ENCODE data around the gene RABEP1. TPM values are rescaled to one million over a fixed set of nuclear protein-coding genes. Genes with fewer than 3 reads are reported as not detected.

RABEP1 gene
- total RNA-seq, 4 donors from 2014 or later = 14.9 to 59.7 (median 38.8) TPM

- Histone ChIP-seq H3K4me1 (no peaks in the 10 kb centered on the region), H3K9me3 (no peaks in the 10 kb centered on the region), H3K27me3 (no peaks in the 10 kb centered on the region), H3K4me3 (no peak overlapping the region), H3K27ac (no peak overlapping the region), H3K36me3 (no peaks in the 10 kb centered on the region)
- TF ChIP-seq POLR2A (IDR thresholded peaks at IDR 0.05) = no peak
- TF ChIP-seq CTCF (IDR thresholded peaks at IDR 0.05) = no peak
- no peak for DNase-seq
- intact Hi-C loops (cut with DNase I; ENCODE audit: low total_unique reads) = no loop called here
These were observed 109.6 kb downstream of the RABEP1 start for GRCh38 chr17:5391678-5392077.

GRCh38 chr17:5396612-5397011 is 114.5 kb downstream of the RABEP1 start:
- TF ChIP-seq CTCF (IDR thresholded peaks at IDR 0.05) (no peak), POLR2A (IDR thresholded peaks at IDR 0.05) (no peak)
- DNase-seq = no peak
- Histone ChIP-seq H3K4me1 (no peaks in the 10 kb centered on the region), H3K27me3 (no peaks in the 10 kb centered on the region), H3K4me3 (no peak overlapping the region), H3K27ac (no peak overlapping the region), H3K36me3 (no peaks in the 10 kb centered on the region), H3K9me3 (no peaks in the 10 kb centered on the region)
- intact Hi-C loops (cut with DNase I; ENCODE audit: low total_unique reads) = no loop called here

GRCh38 chr17:5399767-5400166 is 117.7 kb downstream of the RABEP1 start:
- Histone ChIP-seq H3K36me3 (no peaks in the 10 kb centered on the region), H3K4me1 (no peaks in the 10 kb centered on the region), H3K9me3 (no peaks in the 10 kb centered on the region), H3K4me3 (no peak overlapping the region), H3K27ac (no peak overlapping the region), H3K27me3 (no peaks in the 10 kb centered on the region)
- DNase-seq = no peak
- intact Hi-C loops (cut with DNase I; ENCODE audit: low total_unique reads) = no loop called here
- TF ChIP-seq POLR2A (IDR thresholded peaks at IDR 0.05) (no peak), CTCF (IDR thresholded peaks at IDR 0.05) (no peak)

- Histone ChIP-seq H3K27me3 (no peaks in the 10 kb centered on the region), H3K4me1 (no peaks in the 10 kb centered on the region), H3K9me3 (no peaks in the 10 kb centered on the region), H3K27ac (no peak overlapping the region), H3K36me3 (no peaks in the 10 kb centered on the region), H3K4me3 (no peak overlapping the region)
- no peak for TF ChIP-seq CTCF (IDR thresholded peaks at IDR 0.05)
- no peak for TF ChIP-seq POLR2A (IDR thresholded peaks at IDR 0.05)
- no peak for DNase-seq
- intact Hi-C loops (cut with DNase I; ENCODE audit: low total_unique reads) = no loop called here
These were observed 123.3 kb downstream of the RABEP1 start for GRCh38 chr17:5405400-5405799.

- TF ChIP-seq POLR2A (IDR thresholded peaks at IDR 0.05) = no peak
- TF ChIP-seq CTCF (IDR thresholded peaks at IDR 0.05) = no peak
- H3K36me3 ChIP-seq = no peaks in the 10 kb centered on the region
- intact Hi-C loops (cut with DNase I; ENCODE audit: low total_unique reads) = no loop called here
These were observed 126.1 kb downstream of the RABEP1 start for GRCh38 chr17:5408186-5408585.

More at GRCh38 chr17:5408186-5408585, 126.1 kb downstream of the RABEP1 start:
- no peak overlapping the region for H3K4me3 ChIP-seq
- no peak for DNase-seq
- H3K9me3 ChIP-seq = no peaks in the 10 kb centered on the region
- H3K27me3 ChIP-seq = no peaks in the 10 kb centered on the region
- no peaks in the 10 kb centered on the region for H3K4me1 ChIP-seq
- no peak overlapping the region for H3K27ac ChIP-seq

All from uterus (tissue), 4 donors.